Right lung (tissue), 5 donors: Measurements from ENCODE around the gene IMMP2L. TPM values are rescaled to one million over a fixed set of nuclear protein-coding genes. Genes with fewer than 3 reads are reported as not detected.

Experiments
- DNase-seq, 2 donors: peaks; one replicate each; pipeline ENCODE4 v3.0.0-alpha.2; 2013
- polyA plus RNA-seq, 5 donors: library from polyadenylated mRNA; unstranded; fragments of 120-200 nt; gene quantifications; one replicate each; pipeline versions ENCODE4 v1.2.1 to v1.2.3, GENCODE V29; 2013; ENCODE audit warnings: inconsistent platforms in 1 of 5, low replicate concordance in 1 of 5; ENCODE audit not compliant: insufficient read length in 5 of 5, insufficient read depth in 1 of 5

Gene IMMP2L
- polyA plus RNA-seq, 5 donors = 24.1 to 28.9 (median 28.0) TPM

GRCh38 chr7:110880971-110881370 lies 681.3 kb downstream of the IMMP2L start:
- no peak for DNase-seq

- DNase-seq = peak; percentile 52 to 55
These were observed 685.3 kb downstream of the IMMP2L start for GRCh38 chr7:110877016-110877415.

GRCh38 chr7:110875346-110875745 lies 686.9 kb downstream of the IMMP2L start:
- DNase-seq = no peak

- no peak for DNase-seq
These were observed 690.4 kb downstream of the IMMP2L start for GRCh38 chr7:110871856-110872255.

- DNase-seq = no peak
These were observed 691.4 kb downstream of the IMMP2L start for GRCh38 chr7:110870926-110871325.

- DNase-seq = no peak
These were observed 693.8 kb downstream of the IMMP2L start for GRCh38 chr7:110868458-110868857.

- DNase-seq = no peak
These were observed 694.5 kb downstream of the IMMP2L start for GRCh38 chr7:110867771-110868170.

- DNase-seq = no peak
These were observed 699.0 kb downstream of the IMMP2L start for GRCh38 chr7:110863258-110863657.

GRCh38 chr7:110861163-110861562 lies 701.1 kb downstream of the IMMP2L start:
- no peak for DNase-seq

GRCh38 chr7:110857106-110857505 lies 705.2 kb downstream of the IMMP2L start:
- DNase-seq = no peak

- no peak for DNase-seq
These were observed 705.6 kb downstream of the IMMP2L start for GRCh38 chr7:110856704-110857103.

- no peak for DNase-seq
These were observed 707.6 kb downstream of the IMMP2L start for GRCh38 chr7:110854651-110855050.

GRCh38 chr7:110854166-110854565 lies 708.1 kb downstream of the IMMP2L start:
- no peak for DNase-seq

- DNase-seq = no peak
These were observed 709.0 kb downstream of the IMMP2L start for GRCh38 chr7:110853263-110853662.

GRCh38 chr7:110852156-110852940 lies 709.9 kb downstream of the IMMP2L start:
- no peak for DNase-seq

GRCh38 chr7:110850224-110850623 lies 712.1 kb downstream of the IMMP2L start:
- no peak for DNase-seq

GRCh38 chr7:110842796-110843195 lies 719.5 kb downstream of the IMMP2L start:
- DNase-seq = no peak

GRCh38 chr7:110841840-110842545 lies 720.3 kb downstream of the IMMP2L start:
- DNase-seq = peak; percentile 66 to 68

- peak; percentile 61 to 62 for DNase-seq
These were observed 722.4 kb downstream of the IMMP2L start for GRCh38 chr7:110839866-110840265.

GRCh38 chr7:110835849-110836248 lies 726.4 kb downstream of the IMMP2L start:
- no peak for DNase-seq

- DNase-seq = no peak
These were observed 727.1 kb downstream of the IMMP2L start for GRCh38 chr7:110835218-110835617.

GRCh38 chr7:110831419-110831818 lies 730.9 kb downstream of the IMMP2L start:
- DNase-seq = no peak

- DNase-seq = no peak
These were observed 731.5 kb downstream of the IMMP2L start for GRCh38 chr7:110830778-110831177.
